Embryonic facial prominence (tissue), 1 donor: ENCODE data around the gene IFITM1.
"Not testable (repeated sequence)": the region's sequence is repeated elsewhere in the genome, so short reads cannot be mapped to it uniquely, and the experiment has no call there.

Experiments used
- DNase-seq: peaks from one replicate; pipeline ENCODE4 v3.0.0-alpha.2; 2016; ENCODE audit errors: extremely low spot score

The IFITM1 gene

DNA sequence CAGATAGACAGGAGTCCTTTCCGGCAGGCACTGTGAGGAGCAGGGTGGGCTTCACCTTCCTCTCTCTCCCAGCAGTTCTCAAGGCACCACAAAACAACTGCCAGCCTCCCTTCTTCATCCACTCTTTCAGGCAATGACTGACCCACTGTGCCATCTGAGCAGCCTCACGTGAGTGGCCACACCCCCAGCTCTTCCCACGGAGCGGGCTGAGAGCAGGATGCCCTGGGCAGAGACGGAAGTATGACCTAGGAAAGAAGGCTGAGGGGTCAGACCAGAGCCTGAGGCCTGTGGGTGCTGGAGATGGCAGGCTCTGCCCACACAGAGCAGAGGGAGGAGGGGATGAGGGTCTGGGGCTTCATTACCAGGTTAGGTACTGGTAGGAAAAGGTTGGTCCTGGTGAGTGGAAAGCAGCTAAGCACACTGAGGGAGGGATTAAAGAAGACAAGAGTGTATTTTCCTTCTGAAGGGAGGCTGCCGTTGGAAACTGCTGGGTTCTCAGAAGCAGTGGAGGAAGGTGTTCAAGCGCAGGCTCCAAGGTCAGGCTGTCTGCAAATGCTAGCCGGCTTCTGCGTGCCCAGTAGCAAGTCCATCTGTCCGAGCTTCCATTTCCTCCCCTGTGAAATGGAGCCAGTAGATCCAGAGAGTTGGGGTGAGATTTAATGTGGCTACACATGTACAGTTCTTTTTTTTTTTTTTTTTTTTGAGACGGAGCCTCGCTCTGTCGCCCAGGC lies 31.0 kb upstream of the IFITM1 start:
- DNase-seq: no peak

DNA sequence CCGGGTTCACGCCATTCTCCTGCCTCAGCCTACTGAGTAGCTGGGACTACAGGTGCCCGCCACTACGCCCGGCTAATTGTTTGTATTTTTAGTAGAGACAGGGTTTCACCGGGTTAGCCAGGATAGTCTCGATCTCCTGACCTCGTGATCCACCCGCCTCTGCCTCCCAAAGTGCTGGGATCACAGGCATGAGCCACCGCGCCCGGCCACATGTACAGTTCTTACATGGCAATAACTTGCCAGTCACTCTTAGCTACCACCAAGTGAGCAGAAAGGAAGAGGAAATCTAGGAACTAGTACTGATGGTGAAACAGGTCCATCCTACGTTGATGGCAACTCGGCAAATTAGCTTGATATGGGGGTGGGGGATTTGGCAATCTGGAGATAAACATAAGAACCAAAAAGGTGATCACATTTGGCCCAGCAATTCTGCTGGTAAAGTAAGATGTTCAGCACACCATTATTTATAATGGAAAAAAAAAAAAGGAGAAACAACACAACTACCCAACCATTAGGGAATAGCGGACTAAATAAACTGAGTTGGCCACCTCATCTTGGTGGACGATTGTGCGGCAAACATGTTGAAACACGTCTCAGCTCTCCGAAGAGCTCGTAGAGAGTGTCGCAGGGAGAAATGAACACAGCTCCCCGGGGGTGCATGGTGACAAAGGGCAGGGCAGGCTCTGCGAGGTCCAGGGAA lies 30.3 kb upstream of the IFITM1 start:
- DNase-seq: no peak

DNA sequence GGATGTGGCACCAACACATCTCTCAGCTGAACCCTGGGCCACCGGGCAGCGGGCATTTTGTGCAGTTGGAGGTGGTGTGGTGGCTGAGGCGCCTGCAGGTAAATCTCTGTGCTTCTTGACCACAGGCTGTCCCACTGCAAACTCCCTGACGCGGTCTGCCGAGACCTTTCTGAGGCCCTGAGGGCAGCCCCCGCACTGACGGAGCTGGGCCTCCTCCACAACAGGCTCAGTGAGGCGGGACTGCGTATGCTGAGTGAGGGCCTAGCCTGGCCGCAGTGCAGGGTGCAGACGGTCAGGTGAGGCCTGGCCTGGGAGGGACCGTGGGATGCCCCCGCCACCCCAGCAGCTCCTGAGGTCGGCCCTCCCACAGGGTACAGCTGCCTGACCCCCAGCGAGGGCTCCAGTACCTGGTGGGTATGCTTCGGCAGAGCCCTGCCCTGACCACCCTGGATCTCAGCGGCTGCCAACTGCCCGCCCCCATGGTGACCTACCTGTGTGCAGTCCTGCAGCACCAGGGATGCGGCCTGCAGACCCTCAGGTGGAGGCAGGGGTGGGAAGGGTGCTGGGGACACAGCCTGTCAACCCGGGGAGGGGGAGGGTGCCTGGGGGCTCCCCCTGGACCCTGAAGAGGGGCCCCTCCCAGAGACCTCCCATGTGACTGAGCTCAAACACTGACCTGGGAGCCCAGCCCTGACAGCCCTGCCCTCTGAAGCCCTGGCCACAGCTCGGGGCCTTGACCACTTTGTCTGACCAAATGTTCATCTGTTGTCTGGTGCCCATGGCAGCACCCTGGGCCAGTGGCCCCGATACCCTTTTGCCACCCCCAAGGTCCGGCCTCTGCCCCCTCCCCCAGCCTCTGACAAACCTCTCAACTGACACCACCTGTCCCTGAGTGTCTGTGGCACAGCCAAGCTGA lies 29.5 kb upstream of the IFITM1 start:
- no peak for DNase-seq

DNA sequence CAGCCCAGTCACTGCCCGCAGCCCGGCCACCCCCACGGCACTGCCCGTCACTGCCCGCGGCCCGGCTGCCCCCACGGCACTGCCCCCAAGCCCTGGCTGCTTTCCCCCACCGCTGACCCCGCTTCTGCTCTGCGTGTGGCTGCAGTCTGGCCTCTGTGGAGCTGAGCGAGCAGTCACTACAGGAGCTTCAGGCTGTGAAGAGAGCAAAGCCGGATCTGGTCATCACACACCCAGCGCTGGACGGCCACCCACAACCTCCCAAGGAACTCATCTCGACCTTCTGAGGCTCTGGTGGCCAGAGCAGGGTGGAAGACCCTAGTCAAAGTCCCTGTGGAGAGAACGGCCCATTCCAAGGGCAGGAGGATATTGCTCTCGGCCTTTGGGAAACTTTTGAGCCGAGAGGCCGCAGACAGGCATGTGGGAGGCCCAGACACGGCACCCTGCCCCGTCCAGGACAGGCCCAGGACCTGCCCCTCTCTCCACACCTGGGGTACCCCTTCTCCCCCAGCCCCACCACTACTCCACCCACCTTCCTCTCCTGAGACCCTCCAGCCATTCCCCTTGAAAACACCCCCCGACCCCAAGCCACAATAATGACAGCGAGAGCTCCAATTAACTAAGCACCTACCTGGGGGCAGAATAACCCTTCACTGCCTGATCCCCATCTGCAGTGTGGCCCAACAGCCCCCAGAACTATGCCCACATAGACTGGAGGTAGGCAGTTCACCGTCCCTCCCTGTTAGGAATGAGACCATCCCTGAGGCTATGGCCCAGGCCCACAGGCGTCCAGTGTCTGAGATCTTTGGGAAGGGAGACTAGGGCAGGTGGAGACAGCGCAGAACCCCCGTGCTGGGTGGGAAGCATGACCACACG lies 28.6 kb upstream of the IFITM1 start:
- no peak for DNase-seq

DNA sequence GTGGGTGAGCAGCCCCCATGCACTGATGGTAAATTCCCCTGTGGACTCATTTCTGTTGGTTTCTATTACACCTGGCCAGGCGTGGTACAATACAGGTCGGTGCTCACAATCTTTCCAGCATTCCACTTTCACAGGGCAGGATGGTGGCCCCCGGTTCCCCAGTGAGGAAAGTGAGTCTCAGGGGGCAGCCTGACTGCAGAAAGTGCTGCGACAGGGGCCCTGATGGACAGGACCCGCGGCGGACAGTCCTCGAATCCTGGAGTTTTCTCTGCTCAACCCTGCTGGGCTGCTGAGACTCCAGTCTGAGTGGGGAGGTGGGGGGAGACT lies 28.0 kb upstream of the IFITM1 start:
- no peak for DNase-seq

DNA sequence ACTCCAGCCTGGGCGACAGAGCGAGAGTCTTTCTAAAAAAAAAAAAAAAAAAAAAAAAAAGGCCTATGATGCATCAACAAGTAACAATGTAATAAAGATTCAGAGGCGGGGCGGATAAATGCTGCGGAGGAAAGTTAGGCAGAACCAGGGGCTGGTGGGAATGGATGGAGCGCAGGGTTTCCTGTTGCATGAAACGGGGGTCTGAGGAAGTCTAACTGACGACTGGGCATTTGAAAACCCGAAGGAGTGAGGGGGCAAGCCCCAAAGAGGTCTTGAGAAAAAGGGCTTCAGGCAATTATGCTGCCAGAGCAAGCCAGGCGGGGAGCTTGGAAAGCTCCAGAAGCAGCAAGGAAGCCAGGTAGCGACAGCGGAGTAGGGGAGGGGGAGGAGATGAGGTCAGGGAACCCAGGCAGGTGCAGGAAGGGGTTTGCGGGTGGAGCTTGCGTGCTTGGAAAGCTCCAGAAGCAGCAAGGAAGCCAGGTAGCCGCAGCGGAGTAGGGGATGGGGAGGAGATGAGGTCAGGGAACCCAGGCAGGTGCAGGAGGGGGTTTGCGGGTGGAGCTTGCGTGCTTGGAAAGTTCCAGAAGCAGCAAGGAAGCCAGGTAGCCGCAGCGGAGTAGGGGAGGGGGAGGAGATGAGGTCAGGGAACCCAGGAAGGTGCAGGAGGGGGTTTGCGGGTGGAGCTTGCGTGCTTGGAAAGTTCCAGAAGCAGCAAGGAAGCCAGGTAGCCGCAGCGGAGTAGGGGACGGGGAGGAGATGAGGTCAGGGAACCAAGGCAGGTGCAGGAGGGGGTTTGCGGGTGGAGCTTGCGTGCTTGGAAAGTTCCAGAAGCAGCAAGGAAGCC lies 26.6 kb upstream of the IFITM1 start:
- DNase-seq: not testable (repeated sequence)

DNA sequence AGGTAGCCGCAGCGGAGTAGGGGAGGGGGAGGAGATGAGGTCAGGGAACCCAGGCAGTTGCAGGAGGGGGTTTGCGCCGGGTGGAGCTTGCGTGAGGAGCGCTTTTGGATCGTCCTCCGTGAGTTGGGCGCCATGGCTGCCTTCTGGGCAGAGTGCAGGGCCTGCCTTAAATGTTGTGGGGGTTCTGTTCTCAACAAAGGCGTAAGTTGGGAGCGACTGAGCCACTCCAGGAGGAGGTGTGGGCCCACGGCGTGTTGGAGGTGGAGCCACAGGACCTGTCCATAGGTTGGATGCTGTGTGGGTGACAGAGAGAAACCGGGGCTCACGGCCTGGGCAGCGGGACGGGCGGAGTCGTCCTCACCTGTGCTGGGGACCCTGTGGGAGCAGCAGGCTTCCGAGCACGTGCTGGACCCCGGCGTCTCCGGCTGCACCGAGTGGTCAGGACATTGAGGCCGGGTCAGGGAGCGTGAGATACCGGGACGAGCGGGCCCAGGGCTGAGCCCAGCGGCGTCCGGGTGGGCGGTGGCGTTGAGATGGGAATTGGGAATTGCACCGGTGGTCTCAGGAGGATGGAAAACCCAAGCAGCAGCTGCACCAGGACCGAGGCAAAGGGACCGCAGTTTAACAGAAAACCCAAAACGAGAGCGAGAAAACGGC lies 25.9 kb upstream of the IFITM1 start:
- no peak for DNase-seq

DNA sequence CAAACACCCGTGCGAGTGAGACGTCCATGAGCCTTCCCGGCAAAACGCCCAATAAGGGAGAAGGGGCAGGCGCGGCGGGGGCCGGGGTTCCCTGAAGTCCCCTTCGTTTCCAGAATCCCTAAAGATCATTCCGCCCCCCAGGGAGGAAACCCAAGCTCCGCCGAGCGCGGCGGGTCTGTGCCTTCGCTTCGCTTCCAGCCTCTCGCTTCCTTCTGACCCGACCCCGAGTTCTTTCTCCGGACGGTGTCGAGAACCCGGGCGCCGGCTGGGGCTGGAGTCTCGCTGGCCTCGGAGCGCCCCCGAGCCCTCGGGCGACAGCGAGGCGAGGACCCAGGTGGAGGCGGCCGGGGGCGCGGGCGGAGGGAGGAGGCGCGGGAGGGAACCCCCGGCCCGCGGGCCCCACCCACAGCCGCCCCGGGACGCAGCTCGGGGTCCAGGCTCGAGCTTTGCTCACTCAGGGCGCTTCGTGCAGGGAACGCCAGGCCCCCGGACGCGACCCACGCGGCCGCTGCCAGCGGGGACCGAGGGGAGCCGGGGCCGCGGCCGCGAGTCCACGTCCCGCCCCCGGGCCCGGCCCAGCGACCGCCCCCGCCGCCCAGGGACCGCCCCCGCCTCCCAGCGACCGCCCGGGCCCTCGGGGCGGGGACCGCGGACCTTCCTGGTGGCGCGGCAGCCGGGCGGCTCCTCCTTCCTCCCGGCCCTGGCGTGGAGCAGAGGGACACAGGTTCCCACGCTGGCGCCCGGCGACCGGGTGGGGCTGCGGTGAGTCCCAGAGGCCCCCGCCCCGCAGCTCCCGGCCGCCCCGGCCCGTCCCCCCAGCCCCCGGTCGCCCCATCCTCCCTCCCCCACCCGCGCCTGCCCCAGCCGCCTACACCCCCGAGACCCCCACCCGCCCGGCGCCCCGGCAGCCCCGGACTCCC lies 25.1 kb upstream of the IFITM1 start, which contains the start of gene PGGHG:
TSS of gene PGGHG (plus strand) at position 649 of the 920 bp plus-strand sequence. CDS start 691 bp downstream, outside the sequence.
- no peak for DNase-seq

DNA sequence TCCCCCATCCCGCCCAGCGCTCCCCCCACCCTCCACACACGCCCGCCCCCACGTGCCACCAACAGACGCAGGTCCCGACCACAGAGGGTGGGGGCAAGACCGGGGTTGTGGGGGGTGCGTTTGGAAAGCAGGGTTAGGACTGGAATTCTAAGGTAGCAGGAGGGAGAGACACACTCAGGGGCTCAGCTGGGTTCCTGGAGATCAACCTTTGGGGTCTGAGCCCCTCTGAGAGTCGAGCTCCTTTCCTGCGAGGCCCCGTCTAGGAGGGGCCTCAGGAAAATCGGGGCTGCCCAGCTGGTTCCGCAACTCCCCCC lies 24.5 kb upstream of the IFITM1 start:
- no peak for DNase-seq

DNA sequence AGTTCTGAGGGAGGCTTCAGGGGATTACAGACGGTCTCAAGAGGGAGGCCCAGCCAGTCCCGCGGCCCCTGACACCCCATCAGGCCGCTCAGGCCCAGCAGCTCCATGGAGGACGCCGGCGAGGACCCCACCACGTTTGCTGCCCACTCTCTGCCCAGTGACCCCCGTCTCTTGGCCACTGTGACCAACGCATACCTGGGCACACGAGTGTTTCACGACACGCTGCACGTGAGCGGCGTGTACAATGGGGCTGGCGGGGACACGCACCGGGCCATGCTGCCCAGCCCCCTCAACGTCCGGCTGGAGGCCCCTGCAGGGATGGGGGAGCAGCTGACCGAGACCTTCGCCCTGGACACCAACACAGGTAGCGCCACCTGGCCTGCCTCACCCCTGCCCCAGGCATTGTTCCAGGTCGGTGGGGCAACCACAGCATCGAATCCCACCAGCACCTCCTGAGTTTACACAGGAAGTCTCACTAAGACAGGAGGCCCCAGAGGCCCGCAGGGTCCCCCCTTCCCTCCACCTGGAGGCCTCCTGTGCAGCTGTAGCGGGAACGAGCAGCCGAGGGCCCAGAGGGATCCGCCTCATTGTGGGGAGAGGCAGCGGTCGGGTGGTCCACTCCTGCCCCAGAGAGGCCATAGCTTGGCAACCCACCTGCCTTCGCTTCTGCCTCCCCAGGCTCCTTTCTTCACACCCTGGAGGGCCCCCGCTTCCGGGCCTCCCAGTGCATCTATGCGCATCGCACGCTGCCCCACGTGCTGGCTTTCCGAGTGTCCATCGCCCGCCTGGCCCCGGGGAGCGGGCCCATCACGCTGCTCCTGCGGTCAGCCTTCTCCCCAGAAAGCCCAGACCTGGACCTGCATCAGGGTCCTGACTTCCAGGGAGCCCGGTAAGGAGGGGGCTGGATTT lies 23.9 kb upstream of the IFITM1 start:
- DNase-seq: no peak

DNA sequence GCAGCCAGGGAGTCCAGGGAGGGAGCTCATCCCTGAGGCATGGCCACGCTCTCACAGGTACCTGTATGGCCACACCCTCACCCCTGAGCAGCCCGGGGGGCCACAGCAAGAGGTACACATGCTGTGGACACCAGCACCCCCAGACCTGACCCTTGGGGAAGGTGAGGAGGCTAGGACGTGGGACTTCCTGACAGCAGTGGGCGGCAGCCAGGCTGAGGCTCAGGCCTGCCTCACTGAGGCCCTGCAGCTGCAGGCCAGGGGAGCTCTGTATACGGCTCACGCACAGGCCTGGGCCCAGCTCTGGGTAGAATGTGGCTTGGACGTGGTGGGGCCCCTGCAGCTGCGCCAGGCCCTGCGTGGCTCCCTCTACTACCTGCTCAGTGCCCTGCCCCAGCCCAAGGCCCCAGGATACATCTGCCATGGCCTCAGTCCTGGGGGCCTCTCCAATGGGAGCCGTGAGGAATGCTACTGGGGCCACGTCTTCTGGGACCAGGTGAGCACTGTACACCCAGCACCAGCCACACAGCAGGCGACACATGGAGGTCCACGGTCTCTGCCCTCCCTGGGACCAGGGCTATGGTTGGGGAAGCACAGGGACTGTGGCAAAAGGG lies 23.1 kb upstream of the IFITM1 start:
- no peak for DNase-seq

DNA sequence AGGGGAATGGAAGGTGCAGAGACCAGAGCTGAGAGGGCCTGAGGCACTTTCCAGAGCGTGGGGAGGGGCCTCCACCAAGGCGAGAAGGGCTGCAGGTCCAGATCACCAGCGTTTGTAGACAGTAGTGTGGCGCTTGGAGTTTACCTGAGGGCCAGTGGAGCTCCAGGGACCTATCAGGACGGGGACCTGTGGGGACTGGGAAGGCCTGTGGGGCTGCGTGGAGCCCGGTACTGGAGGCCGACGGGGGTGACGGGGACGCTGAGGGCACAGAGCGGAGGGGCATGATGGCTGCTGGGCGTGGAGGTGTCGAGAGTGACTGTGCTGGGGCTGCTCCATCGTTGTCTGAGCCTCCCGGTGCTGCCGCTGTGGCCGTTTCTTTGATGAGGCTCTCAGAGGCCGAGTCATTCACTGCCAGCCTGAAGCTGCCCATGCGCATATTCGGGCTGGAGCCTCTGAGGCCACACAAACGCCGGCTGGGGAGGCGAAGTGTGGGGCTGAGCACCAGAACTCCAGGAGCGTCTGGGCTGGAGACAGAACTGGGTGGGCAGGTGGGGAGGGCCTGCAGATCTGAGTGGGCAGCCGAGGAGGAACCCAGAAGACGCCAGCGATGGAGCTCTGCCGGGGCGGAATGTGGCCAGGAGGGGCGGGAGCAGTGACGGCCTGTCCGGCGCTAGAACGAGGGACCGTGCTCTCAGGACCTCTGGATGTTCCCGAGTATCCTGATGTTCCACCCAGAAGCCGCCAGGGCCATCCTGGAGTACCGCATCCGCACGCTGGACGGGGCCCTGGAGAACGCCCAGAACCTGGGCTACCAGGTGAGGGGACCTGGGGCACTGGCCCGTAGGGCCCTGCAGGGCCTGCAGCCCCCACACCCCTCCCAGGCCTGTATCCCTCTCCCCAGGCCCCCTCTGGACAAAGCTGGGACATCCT lies 22.3 kb upstream of the IFITM1 start:
- no peak for DNase-seq

DNA sequence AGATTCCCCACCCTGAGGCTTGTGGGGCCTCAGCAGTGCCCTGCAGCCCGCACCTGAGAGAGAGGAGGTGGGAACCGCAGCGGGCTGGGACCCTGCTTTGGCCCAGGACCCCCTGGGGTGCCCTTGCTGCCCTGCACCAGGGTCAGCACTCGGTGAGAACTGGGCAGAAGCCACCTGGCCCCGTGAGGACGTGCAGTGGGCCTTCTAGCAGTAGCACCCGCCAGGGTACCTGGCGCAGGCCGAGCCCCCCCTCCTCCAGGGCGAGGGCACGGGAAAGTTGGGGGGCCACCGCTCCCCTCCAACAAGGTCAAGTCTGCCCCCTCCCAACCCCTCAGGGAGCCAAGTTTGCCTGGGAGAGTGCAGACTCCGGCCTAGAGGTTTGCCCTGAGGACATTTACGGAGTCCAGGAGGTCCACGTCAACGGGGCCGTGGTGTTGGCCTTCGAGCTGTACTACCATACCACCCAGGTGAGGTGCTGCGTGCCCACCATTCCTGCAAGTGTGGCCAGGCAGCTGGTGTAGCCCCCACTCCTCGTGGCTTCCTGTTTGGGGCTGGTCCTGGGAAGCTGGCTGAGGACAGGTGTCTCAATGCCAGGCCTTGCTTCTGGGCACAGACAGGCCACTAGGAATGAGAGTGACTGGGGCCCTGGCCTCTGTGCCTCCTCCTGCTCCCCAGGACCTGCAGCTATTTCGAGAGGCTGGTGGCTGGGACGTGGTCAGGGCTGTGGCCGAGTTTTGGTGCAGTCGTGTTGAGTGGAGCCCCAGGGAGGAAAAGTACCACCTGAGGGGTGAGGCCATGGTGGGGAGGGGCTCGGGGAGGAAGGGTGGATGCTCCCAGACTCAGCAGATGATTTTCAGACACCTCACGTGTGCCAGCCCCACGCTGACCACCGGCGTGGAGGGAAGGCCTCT lies 21.4 kb upstream of the IFITM1 start:
- DNase-seq: no peak

DNA sequence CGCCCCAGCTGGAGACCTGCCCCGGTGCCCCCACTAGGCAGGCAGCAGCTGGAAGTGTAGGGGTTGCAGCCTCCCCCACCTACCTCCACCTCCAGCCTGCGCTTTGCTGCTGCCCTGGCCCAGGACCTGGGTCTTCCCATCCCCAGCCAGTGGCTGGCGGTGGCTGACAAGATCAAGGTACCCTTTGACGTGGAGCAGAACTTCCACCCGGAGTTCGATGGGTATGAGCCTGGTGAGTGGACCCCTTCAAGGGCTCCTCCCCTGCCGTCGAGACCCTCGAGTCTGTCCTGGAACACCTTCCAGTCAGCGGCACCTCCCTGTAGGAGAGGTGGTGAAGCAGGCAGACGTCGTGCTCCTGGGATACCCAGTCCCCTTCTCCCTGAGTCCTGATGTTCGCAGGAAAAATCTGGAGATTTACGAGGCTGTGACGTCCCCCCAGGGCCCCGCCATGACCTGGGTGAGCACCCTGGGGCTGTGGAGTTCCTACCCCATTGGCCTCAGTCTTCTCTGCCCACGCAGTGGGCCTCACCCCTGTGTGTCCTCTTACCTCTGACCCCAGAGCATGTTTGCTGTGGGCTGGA lies 20.5 kb upstream of the IFITM1 start:
- no peak for DNase-seq
